Hepatocyte (in vitro differentiated cells): Measurements from ENCODE around the gene LAMA4.

ENCODE experiments used
- CTCF ChIP-seq: fragments of 200-600 bp; sonication (generic); IDR thresholded peaks from 2 replicates; pipeline ENCODE4 v1.5.1; 2016; ENCODE audit warnings: antibody characterized with exemption, mild to moderate bottlenecking; ENCODE audit not compliant: poor library complexity
- EZH2phosphoT487 ChIP-seq: fragments of 200-600 bp; sonication (generic); IDR thresholded peaks from one replicate; pipeline ENCODE4 v1.6.1; 2018; ENCODE audit warnings: antibody characterized with exemption, mild to moderate bottlenecking, low read depth, moderate library complexity; ENCODE audit not compliant: unreplicated experiment, severe bottlenecking

GRCh38 chr6:112181130-112181529 is 73.2 kb downstream of the LAMA4 start:
- TF ChIP-seq CTCF (no peak), EZH2phosphoT487 (no peak)
